NOMO-1 treated with DMSO at 0.1 percent for 48 hours (cell line): ENCODE data around the gene GPR34.

Source experiments
- DNase-seq: peaks from one replicate; lab custom pipeline; 2025; ENCODE audit not compliant: unreplicated experiment; lab: John Stamatoyannopoulos, UW

The GPR34 gene

GRCh38 chrX:41732260-41732659 is 43.5 kb downstream of the GPR34 start:
- DNase-seq: no peak

GRCh38 chrX:41733939-41734338 is 45.2 kb downstream of the GPR34 start:
- peak; percentile 28 for DNase-seq

- DNase-seq: peak; percentile 23
These were observed 45.8 kb downstream of the GPR34 start for GRCh38 chrX:41734530-41734929.

- DNase-seq: no peak
These were observed 48.3 kb downstream of the GPR34 start for GRCh38 chrX:41737065-41737464.

GRCh38 chrX:41739871-41740270 is 51.1 kb downstream of the GPR34 start:
- DNase-seq: no peak
